HepG2 (cell line): ENCODE data around the gene CMTM1. TPM values are rescaled to one million over a fixed set of nuclear protein-coding genes. Genes with fewer than 3 reads are reported as not detected.

Source experiments
- AKNA ChIP-seq: sonication (generic); formaldehyde crosslinking; IDR thresholded peaks from 2 replicates; pipeline ENCODE4 v1.4.0; 2020; ENCODE audit warnings: missing genetic modification reagents, borderline replicate concordance
- ARNT2 ChIP-seq: sonication (generic); formaldehyde crosslinking; IDR thresholded peaks from 2 replicates; pipeline ENCODE4 v1.8.0; 2022; ENCODE audit warnings: mild to moderate bottlenecking, low read depth, missing genetic modification reagents, moderate library complexity
- ATF1 ChIP-seq: IDR thresholded peaks from 2 replicates; pipeline ENCODE4 v1.6.1; 2016; ENCODE audit warnings: mild to moderate bottlenecking, control low read depth
- ELF4 ChIP-seq: sonication (generic); formaldehyde crosslinking; IDR thresholded peaks from 2 replicates; pipeline ENCODE4 v1.5.0; 2020; ENCODE audit warnings: missing genetic modification reagents, mild to moderate bottlenecking, moderate library complexity, borderline replicate concordance
- KAT8 ChIP-seq: IDR thresholded peaks from 2 replicates; pipeline ENCODE4 v1.6.1; 2016; ENCODE audit warnings: missing genetic modification reagents, missing compliant biosample characterization
- MAF1 ChIP-seq: sonication (generic); formaldehyde crosslinking; IDR thresholded peaks from 2 replicates; pipeline ENCODE4 v1.5.0; 2020; ENCODE audit warnings: missing genetic modification reagents, borderline replicate concordance
- MAFG ChIP-seq: sonication (generic); formaldehyde crosslinking; IDR thresholded peaks from 2 replicates; pipeline ENCODE4 v1.5.1; 2020; ENCODE audit warnings: mild to moderate bottlenecking, missing genetic modification reagents
- MIXL1 ChIP-seq: IDR thresholded peaks from 2 replicates; pipeline ENCODE4 v1.6.1; 2016
- PBX3 ChIP-seq: sonication (generic); formaldehyde crosslinking; IDR thresholded peaks from 2 replicates; pipeline ENCODE4 v1.8.1; 2023; ENCODE audit warnings: missing genetic modification reagents, inconsistent platforms, borderline replicate concordance
- PRDM4 ChIP-seq: sonication (generic); formaldehyde crosslinking; IDR thresholded peaks from 2 replicates; pipeline ENCODE4 v1.9.0; 2021; ENCODE audit warnings: missing genetic modification reagents, borderline replicate concordance
- SRSF4 ChIP-seq: fragments of 200-400 bp; formaldehyde crosslinking; IDR thresholded peaks from one replicate; pipeline ENCODE4 v1.6.1; 2018; ENCODE audit warnings: mild to moderate bottlenecking, low read depth, low read length, moderate library complexity; ENCODE audit not compliant: poor library complexity, severe bottlenecking
- TOE1 ChIP-seq: sonication (generic); formaldehyde crosslinking; IDR thresholded peaks from 2 replicates; pipeline ENCODE4 v1.4.0; 2020; ENCODE audit warnings: mild to moderate bottlenecking, missing genetic modification reagents
- ZFP1 ChIP-seq: IDR thresholded peaks from 2 replicates; pipeline ENCODE4 v1.6.1; 2016
- ZFX ChIP-seq: sonication (generic); formaldehyde crosslinking; IDR thresholded peaks from 2 replicates; pipeline ENCODE4 v1.4.0; 2020; ENCODE audit warnings: mild to moderate bottlenecking, low read depth, missing genetic modification reagents, moderate library complexity
- ZNF121 ChIP-seq: sonication (generic); formaldehyde crosslinking; IDR thresholded peaks from 2 replicates; pipeline ENCODE4 v1.5.0; 2020; ENCODE audit warnings: mild to moderate bottlenecking, missing genetic modification reagents
- ZNF232 ChIP-seq: sonication (generic); formaldehyde crosslinking; IDR thresholded peaks from 2 replicates; pipeline ENCODE4 v1.4.0; 2020; ENCODE audit warnings: missing genetic modification reagents, borderline replicate concordance
- ZNF383 ChIP-seq: sonication (generic); formaldehyde crosslinking; IDR thresholded peaks from 2 replicates; pipeline ENCODE4 v1.4.0; 2020; ENCODE audit warnings: missing genetic modification reagents, mild to moderate bottlenecking, borderline replicate concordance
- ZNF460 ChIP-seq: sonication (generic); formaldehyde crosslinking; IDR thresholded peaks from 2 replicates; pipeline ENCODE4 v1.5.1; 2020; ENCODE audit warnings: missing genetic modification reagents, mild to moderate bottlenecking, borderline replicate concordance
- ZNF792 ChIP-seq: IDR thresholded peaks from 2 replicates; pipeline ENCODE4 v1.6.1; 2016
- ZSCAN29 ChIP-seq: sonication (generic); formaldehyde crosslinking; conservative IDR thresholded peaks from 2 replicates; pipeline ENCODE4 v1.4.0; 2020; ENCODE audit warnings: mild to moderate bottlenecking, missing genetic modification reagents
- polyA plus RNA-seq, 8 experiments: library from polyadenylated mRNA; depleted of rRNA in 3 of 8; stranded (reverse) in 7 of 8; unstranded in 1 of 8; fragments of >200 nt; fragmentation: Illumina TruSeq in 4 of 8; extraction: Trizol in 4 of 8; gene quantifications; 2 replicates each; pipeline versions ENCODE4 v1.2.1 to v1.2.3, GENCODE V29; 2011 to 2016; ENCODE audit warnings: low read depth in 4 of 8, missing spikeins in 1 of 8, mixed read lengths in 1 of 8; ENCODE audit not compliant: insufficient read depth in 1 of 8
- total RNA-seq, 5 experiments: library from RNA; depleted of rRNA; stranded (reverse); fragments of >200 nt; fragmentation: Illumina TruSeq; extraction: Trizol; gene quantifications; 2 replicates each; pipeline ENCODE4 v1.2.3, GENCODE V29; 2016; ENCODE audit warnings: low read depth in 1 of 5
- TF ChIP-seq, protein P1 (sequence below): sonication (generic); formaldehyde crosslinking; IDR thresholded peaks from 2 replicates; pipeline ENCODE4 v1.5.0; 2020; ENCODE audit warnings: missing genetic modification reagents

Gene CMTM1
- total and polyA plus RNA-seq, 2 of the 13 experiments (the other 11 are each of a cell fraction or from before 2014, with no cell fraction given): 1.7 to 2.9 TPM

GRCh38 chr16:66605177-66605978, 39.1 kb downstream of the CMTM1 start (continued):
- TF ChIP-seq AKNA (no peak), ZNF383 (CRISPR knock-in tag) (no peak), ZSCAN29 (CRISPR knock-in tag) (no peak), TOE1 (CRISPR knock-in tag) (no peak), MAF1 (CRISPR knock-in tag) (no peak), ARNT2 (CRISPR knock-in tag) (no peak), ATF1 (no peak), MIXL1 (no peak), KAT8 (CRISPR knock-in tag) (peak; percentile 47; the same call in 1 of the 2 replicates), SRSF4 (no peak), ZFX (CRISPR knock-in tag) (peak; percentile 60), PBX3 (CRISPR knock-in tag) (no peak), MAFG (no peak), PRDM4 (CRISPR knock-in tag) (no peak), ZNF460 (CRISPR knock-in tag) (no peak), ZNF121 (CRISPR knock-in tag) (no peak), ZNF792 (CRISPR knock-in tag) (0 out of 2 replicates have a peak, but pooled peaks have one; percentile 40), ZNF232 (no peak), ELF4 (CRISPR knock-in tag) (no peak), ZFP1 (CRISPR knock-in tag) (no peak)
- TF ChIP-seq, protein P1, sequence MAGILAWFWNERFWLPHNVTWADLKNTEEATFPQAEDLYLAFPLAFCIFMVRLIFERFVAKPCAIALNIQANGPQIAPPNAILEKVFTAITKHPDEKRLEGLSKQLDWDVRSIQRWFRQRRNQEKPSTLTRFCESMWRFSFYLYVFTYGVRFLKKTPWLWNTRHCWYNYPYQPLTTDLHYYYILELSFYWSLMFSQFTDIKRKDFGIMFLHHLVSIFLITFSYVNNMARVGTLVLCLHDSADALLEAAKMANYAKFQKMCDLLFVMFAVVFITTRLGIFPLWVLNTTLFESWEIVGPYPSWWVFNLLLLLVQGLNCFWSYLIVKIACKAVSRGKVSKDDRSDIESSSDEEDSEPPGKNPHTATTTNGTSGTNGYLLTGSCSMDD: no peak
